NCI-H510A (cell line): ENCODE measurements around the gene ANKFY1.

Experiments
- DNase-seq: peaks from one replicate; lab custom pipeline; 2025; lab: John Stamatoyannopoulos, UW

The ANKFY1 gene

DNA sequence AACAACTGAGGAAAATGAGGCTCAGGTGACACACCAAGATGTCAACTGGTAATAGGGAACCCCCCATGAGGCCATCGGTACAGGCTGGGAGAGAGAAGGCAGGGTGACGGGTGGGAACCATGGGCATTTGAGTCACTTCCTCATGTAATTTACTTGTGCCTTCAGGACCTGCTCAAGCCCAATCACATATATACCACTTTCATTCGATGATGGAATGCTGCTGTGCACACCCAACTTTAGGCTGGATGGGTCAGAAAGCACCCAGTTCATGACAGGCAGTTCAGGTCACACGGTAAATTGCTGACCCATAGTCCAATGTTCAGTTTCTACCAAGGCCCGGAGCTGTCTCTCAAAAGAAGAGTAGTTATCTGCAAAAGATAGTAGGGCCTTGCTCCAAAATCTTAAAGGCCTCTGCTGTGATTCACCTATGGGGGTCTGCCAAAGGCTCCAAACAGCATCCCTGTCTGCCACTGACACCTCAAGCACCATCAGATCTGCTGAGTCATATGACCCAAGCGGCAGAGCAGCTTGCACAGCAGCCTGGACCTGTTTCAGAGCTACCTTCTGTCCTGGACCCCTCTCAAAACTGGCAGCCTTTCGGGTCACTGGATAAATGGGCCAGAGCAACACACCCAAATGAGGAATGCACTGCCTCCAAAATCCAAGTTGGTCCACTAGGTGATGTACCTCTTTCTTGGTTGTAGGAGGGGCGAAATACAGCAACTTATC, 145.6 kb downstream of the ANKFY1 start:
- no peak for DNase-seq

DNA sequence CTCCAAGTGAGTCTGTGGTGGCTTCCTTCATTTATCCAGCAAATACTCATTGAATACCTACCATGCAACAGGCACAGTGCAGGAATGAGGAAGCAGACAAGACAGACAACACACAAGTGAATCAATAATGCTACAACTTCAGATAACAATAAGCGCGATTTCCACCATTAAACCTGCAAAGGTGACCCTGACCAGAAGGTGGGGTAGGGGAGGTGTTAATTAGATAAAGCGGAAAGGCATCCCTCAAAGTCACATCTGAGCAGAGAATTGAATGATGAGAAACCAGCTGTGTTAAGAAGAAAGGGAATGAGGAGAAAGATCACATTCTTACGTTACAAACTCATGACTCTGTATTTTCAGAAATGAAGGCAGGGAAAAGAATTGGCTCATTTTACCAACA, 147.3 kb downstream of the ANKFY1 start:
- DNase-seq: no peak
